ENCODE data around the gene NAP1L5.

Gene NAP1L5

GRCh38 chr4:88674979-88675378 lies 22.6 kb downstream of the NAP1L5 start:
- POLR2A ChIA-PET = no interaction called here
- TF ChIP-seq L3MBTL2 (conservative IDR thresholded peaks at IDR 0.05) = no peak
- TF ChIP-seq SUZ12 (IDR thresholded peaks at IDR 0.05) = no peak
- no peak for TF ChIP-seq ZNF384 (IDR thresholded peaks at IDR 0.05)
- TF ChIP-seq FOXM1 (IDR thresholded peaks at IDR 0.05; ENCODE audit: borderline replicate concordance) = no peak
- no peak for TF ChIP-seq TARDBP (IDR thresholded peaks at IDR 0.05)
- TF ChIP-seq LEF1 (IDR thresholded peaks at IDR 0.05; ENCODE audit: borderline replicate concordance) = no peak
- no peak for TF ChIP-seq SP1 (IDR thresholded peaks at IDR 0.05)
- no peak for TF ChIP-seq HDGF (IDR thresholded peaks at IDR 0.05; ENCODE audit: borderline replicate concordance)
- no peak for TF ChIP-seq ARNT (IDR thresholded peaks at IDR 0.05)
- TF ChIP-seq NFRKB (IDR thresholded peaks at IDR 0.05) = no peak
- TF ChIP-seq FOXK2 (IDR thresholded peaks at IDR 0.05) = no peak
- TF ChIP-seq FOXA1 (IDR thresholded peaks at IDR 0.05) = no peak
- no peak for TF ChIP-seq CTBP1 (IDR thresholded peaks at IDR 0.05; ENCODE audit: borderline replicate concordance)
- no peak for TF ChIP-seq ELF4 (IDR thresholded peaks at IDR 0.05)
- no peak for DNase-seq (ENCODE audit: extremely low spot score)
- CTCF ChIA-PET = no interaction called here

GRCh38 chr4:88674565-88674964 lies 23.1 kb downstream of the NAP1L5 start:
- ChIA-PET CTCF (no interaction called here), POLR2A (no interaction called here)
- no peak for TF ChIP-seq HDGF (IDR thresholded peaks at IDR 0.05; ENCODE audit: borderline replicate concordance)
- TF ChIP-seq NFRKB (IDR thresholded peaks at IDR 0.05) = no peak
- TF ChIP-seq LEF1 (IDR thresholded peaks at IDR 0.05; ENCODE audit: borderline replicate concordance) = no peak
- DNase-seq (ENCODE audit: extremely low spot score) = no peak

GRCh38 chr4:88673886-88674285 lies 23.7 kb downstream of the NAP1L5 start:
- CTCF ChIA-PET = interaction anchor here (1.0 kb wide), 1 partner anchor 10 kb away, joined by 9 read pairs; no protein-coding TSS in a partner anchor
- TF ChIP-seq ARNT (IDR thresholded peaks at IDR 0.05) = no peak
- no peak for TF ChIP-seq LEF1 (IDR thresholded peaks at IDR 0.05; ENCODE audit: borderline replicate concordance)
- TF ChIP-seq FOXM1 (IDR thresholded peaks at IDR 0.05; ENCODE audit: borderline replicate concordance) = no peak
- TF ChIP-seq BHLHE40 (IDR thresholded peaks at IDR 0.05; ENCODE audit: borderline replicate concordance) = no peak
- TF ChIP-seq CTBP1 (IDR thresholded peaks at IDR 0.05; ENCODE audit: borderline replicate concordance) = no peak
- no peak for TF ChIP-seq NFRKB (IDR thresholded peaks at IDR 0.05)
- TF ChIP-seq HDGF (IDR thresholded peaks at IDR 0.05; ENCODE audit: borderline replicate concordance) = no peak
- TF ChIP-seq TARDBP (IDR thresholded peaks at IDR 0.05) = no peak
- TF ChIP-seq PKNOX1 (IDR thresholded peaks at IDR 0.05) = no peak
- no peak for TF ChIP-seq L3MBTL2 (conservative IDR thresholded peaks at IDR 0.05)
- TF ChIP-seq SUZ12 (IDR thresholded peaks at IDR 0.05) = no peak
- TF ChIP-seq FOXK2 (IDR thresholded peaks at IDR 0.05) = no peak
- TF ChIP-seq FOXA1 (IDR thresholded peaks at IDR 0.05) = no peak
- TF ChIP-seq SP1 (IDR thresholded peaks at IDR 0.05) = no peak
- TF ChIP-seq ELF4 (IDR thresholded peaks at IDR 0.05) = no peak
- no peak for DNase-seq (ENCODE audit: extremely low spot score)
- POLR2A ChIA-PET = interaction anchor here (1.3 kb wide), 1 partner anchor 150 kb away, joined by 4 read pairs; the partner anchor contains the start of gene PYURF

GRCh38 chr4:88672987-88673386 lies 24.6 kb downstream of the NAP1L5 start:
- ChIA-PET CTCF (interaction anchor here (0.6 to 1.3 kb wide), 6 partner anchors 9 to 150 kb away, joined by 3 to 9 read pairs (median 3); partner anchors contain the start of gene PYURF), POLR2A (interaction anchor here (0.6 to 1.3 kb wide), 2 partner anchors 13 to 150 kb away, joined by 3 to 4 read pairs; partner anchors contain the start of gene PYURF)
- TF ChIP-seq FOXA1 (IDR thresholded peaks at IDR 0.05) (no peak), BHLHE40 (IDR thresholded peaks at IDR 0.05; ENCODE audit: borderline replicate concordance) (no peak), TARDBP (IDR thresholded peaks at IDR 0.05) (no peak), LEF1 (IDR thresholded peaks at IDR 0.05; ENCODE audit: borderline replicate concordance) (no peak), ARNT (IDR thresholded peaks at IDR 0.05) (no peak), CTBP1 (IDR thresholded peaks at IDR 0.05; ENCODE audit: borderline replicate concordance) (no peak), SP1 (IDR thresholded peaks at IDR 0.05) (no peak), ELF4 (IDR thresholded peaks at IDR 0.05) (no peak), FOXK2 (IDR thresholded peaks at IDR 0.05) (no peak), SUZ12 (IDR thresholded peaks at IDR 0.05) (no peak), HDGF (IDR thresholded peaks at IDR 0.05; ENCODE audit: borderline replicate concordance) (no peak), FOXM1 (IDR thresholded peaks at IDR 0.05; ENCODE audit: borderline replicate concordance) (no peak), ZNF384 (IDR thresholded peaks at IDR 0.05) (no peak), PKNOX1 (IDR thresholded peaks at IDR 0.05) (no peak), NFRKB (IDR thresholded peaks at IDR 0.05) (no peak), L3MBTL2 (conservative IDR thresholded peaks at IDR 0.05) (no peak)
- DNase-seq (ENCODE audit: extremely low spot score) = peak; percentile 48

- TF ChIP-seq ARNT (IDR thresholded peaks at IDR 0.05) = no peak
- no peak for TF ChIP-seq FOXM1 (IDR thresholded peaks at IDR 0.05; ENCODE audit: borderline replicate concordance)
- TF ChIP-seq BHLHE40 (IDR thresholded peaks at IDR 0.05; ENCODE audit: borderline replicate concordance) = no peak
- TF ChIP-seq SP1 (IDR thresholded peaks at IDR 0.05) = no peak
- no peak for TF ChIP-seq ZNF384 (IDR thresholded peaks at IDR 0.05)
- no peak for TF ChIP-seq TARDBP (IDR thresholded peaks at IDR 0.05)
- no peak for TF ChIP-seq HDGF (IDR thresholded peaks at IDR 0.05; ENCODE audit: borderline replicate concordance)
- no peak for TF ChIP-seq CTBP1 (IDR thresholded peaks at IDR 0.05; ENCODE audit: borderline replicate concordance)
- TF ChIP-seq FOXA1 (IDR thresholded peaks at IDR 0.05) = no peak
- TF ChIP-seq ELF4 (IDR thresholded peaks at IDR 0.05) = no peak
- TF ChIP-seq NFRKB (IDR thresholded peaks at IDR 0.05) = no peak
- TF ChIP-seq L3MBTL2 (conservative IDR thresholded peaks at IDR 0.05) = no peak
- TF ChIP-seq SUZ12 (IDR thresholded peaks at IDR 0.05) = no peak
- TF ChIP-seq PKNOX1 (IDR thresholded peaks at IDR 0.05) = no peak
- TF ChIP-seq FOXK2 (IDR thresholded peaks at IDR 0.05) = no peak
- no peak for TF ChIP-seq LEF1 (IDR thresholded peaks at IDR 0.05; ENCODE audit: borderline replicate concordance)
- CTCF ChIA-PET = no interaction called here
- POLR2A ChIA-PET = no interaction called here
- DNase-seq (ENCODE audit: extremely low spot score) = no peak
Measured at GRCh38 chr4:88661739-88662138, 35.9 kb downstream of the NAP1L5 start.

Data from HEK293T (cell line).